Nephron progenitor cell (in vitro differentiated cells): ENCODE results near the gene PPIF.

ENCODE experiments used
- DNase-seq: peaks from one replicate; pipeline ENCODE4 v3.0.0; 2021
- H3K27ac Mint-ChIP-seq: 2 replicates; pipeline ENCODE4 v1.8.0; 2021; ENCODE audit warnings: mild to moderate bottlenecking, moderate library complexity, mixed read lengths
- H3K27me3 Mint-ChIP-seq: 2 replicates; pipeline ENCODE4 v1.8.0; 2021; ENCODE audit warnings: mild to moderate bottlenecking, low read depth, mixed read lengths; ENCODE audit not compliant: poor library complexity
- H3K36me3 Mint-ChIP-seq: 2 replicates; pipeline ENCODE4 v1.8.0; 2021; ENCODE audit warnings: low read depth, mixed read lengths
- H3K4me1 Mint-ChIP-seq: 2 replicates; pipeline ENCODE4 v1.8.0; 2021; ENCODE audit warnings: mixed read lengths
- H3K4me3 Mint-ChIP-seq: 2 replicates; pipeline ENCODE4 v1.8.0; 2021; ENCODE audit warnings: mild to moderate bottlenecking, moderate library complexity, mixed read lengths
- H3K9me3 Mint-ChIP-seq: 2 replicates; pipeline ENCODE4 v1.8.0; 2021; ENCODE audit warnings: mild to moderate bottlenecking, moderate library complexity, mixed read lengths
- TF ChIP-seq, protein P1 (sequence below): fragments of 200-600 bp; sonication (generic); IDR thresholded peaks from 2 replicates; pipeline ENCODE4 v1.5.0; 2021; ENCODE audit warnings: antibody characterized with exemption

The PPIF gene

DNA sequence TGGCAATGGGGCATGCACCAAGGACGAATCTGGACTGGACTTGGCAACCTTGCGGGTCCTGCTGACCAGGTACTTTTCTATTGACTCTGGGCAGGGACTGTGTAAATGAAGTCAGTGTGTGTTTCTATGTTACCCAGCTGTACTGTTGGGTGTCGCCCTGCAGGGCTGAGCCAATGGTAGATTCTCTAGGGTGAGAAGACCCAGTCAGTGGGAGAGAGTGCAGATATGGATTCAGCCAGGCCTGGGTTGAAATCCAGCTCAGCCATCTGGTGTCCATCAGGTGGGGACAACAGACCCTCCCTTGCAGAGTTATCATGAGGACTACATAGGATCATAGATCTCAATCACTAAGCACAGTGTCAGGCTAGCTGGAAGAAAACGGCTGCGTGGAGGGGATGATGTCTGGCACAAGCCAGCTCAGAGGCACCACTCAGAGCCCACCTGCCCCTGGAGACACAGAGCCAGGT, 4.9 kb upstream of the PPIF start:
- Mint-ChIP-seq H3K36me3 (no peaks in the 10 kb centered on the region), H3K4me1 (peaks cover 9% of the 10 kb centered on the region), H3K4me3 (no peak overlapping the region), H3K9me3 (peaks cover 7% of the 10 kb centered on the region), H3K27me3 (peaks cover 9% of the 10 kb centered on the region), H3K27ac (no peak overlapping the region)
- TF ChIP-seq, protein P1, sequence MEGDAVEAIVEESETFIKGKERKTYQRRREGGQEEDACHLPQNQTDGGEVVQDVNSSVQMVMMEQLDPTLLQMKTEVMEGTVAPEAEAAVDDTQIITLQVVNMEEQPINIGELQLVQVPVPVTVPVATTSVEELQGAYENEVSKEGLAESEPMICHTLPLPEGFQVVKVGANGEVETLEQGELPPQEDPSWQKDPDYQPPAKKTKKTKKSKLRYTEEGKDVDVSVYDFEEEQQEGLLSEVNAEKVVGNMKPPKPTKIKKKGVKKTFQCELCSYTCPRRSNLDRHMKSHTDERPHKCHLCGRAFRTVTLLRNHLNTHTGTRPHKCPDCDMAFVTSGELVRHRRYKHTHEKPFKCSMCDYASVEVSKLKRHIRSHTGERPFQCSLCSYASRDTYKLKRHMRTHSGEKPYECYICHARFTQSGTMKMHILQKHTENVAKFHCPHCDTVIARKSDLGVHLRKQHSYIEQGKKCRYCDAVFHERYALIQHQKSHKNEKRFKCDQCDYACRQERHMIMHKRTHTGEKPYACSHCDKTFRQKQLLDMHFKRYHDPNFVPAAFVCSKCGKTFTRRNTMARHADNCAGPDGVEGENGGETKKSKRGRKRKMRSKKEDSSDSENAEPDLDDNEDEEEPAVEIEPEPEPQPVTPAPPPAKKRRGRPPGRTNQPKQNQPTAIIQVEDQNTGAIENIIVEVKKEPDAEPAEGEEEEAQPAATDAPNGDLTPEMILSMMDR = no peak
- no peak for DNase-seq

GRCh38 chr10:79342811-79343561, 4.3 kb upstream of the PPIF start:
- no peak overlapping the region for H3K27ac Mint-ChIP-seq
- no peaks in the 10 kb centered on the region for H3K36me3 Mint-ChIP-seq
- H3K4me1 Mint-ChIP-seq = peaks cover 9% of the 10 kb centered on the region
- TF ChIP-seq, protein P1 = no peak
- peaks cover 9% of the 10 kb centered on the region for H3K27me3 Mint-ChIP-seq
- DNase-seq = no peak
- H3K9me3 Mint-ChIP-seq = peaks cover 4% of the 10 kb centered on the region
- H3K4me3 Mint-ChIP-seq = no peak overlapping the region

DNA sequence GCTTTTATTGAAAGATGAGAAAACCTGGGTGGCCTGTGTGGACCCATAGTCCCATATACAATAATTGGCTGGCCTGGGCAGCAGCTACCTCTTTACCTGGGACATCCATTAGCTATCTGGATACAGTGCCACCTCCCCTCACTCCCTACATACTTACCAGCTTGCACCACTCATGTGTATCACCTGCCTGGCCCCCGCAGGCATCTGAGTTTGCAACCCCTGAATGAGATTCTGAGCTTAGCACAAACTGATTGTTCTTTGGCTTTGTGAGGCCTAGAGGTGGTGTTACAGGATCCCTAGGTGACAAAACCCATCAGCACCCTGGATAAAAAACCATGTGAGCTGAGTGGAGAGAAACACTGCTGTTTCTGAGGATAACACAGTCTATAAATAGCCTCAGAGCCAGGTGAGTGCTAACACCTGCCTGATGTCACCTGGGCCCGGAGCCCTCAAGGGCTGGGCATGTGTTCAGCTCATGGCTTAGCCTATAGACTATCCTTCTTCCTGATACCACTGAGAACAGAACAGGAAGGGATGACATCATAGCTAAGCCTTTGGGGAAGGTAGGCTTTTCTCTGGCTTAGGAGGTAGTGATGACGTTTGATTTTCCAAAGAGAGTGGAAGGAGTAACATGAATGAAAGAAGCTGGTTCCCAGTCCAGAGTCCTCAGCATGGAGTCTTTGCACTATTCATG, 2.6 kb upstream of the PPIF start:
- peaks cover 2% of the 10 kb centered on the region for H3K36me3 Mint-ChIP-seq
- TF ChIP-seq, protein P1 = no peak
- H3K27ac Mint-ChIP-seq = no peak overlapping the region
- no peak overlapping the region for H3K4me3 Mint-ChIP-seq
- no peak for DNase-seq
- no peaks in the 10 kb centered on the region for H3K9me3 Mint-ChIP-seq
- peaks cover 9% of the 10 kb centered on the region for H3K27me3 Mint-ChIP-seq
- peaks cover 26% of the 10 kb centered on the region for H3K4me1 Mint-ChIP-seq

DNA sequence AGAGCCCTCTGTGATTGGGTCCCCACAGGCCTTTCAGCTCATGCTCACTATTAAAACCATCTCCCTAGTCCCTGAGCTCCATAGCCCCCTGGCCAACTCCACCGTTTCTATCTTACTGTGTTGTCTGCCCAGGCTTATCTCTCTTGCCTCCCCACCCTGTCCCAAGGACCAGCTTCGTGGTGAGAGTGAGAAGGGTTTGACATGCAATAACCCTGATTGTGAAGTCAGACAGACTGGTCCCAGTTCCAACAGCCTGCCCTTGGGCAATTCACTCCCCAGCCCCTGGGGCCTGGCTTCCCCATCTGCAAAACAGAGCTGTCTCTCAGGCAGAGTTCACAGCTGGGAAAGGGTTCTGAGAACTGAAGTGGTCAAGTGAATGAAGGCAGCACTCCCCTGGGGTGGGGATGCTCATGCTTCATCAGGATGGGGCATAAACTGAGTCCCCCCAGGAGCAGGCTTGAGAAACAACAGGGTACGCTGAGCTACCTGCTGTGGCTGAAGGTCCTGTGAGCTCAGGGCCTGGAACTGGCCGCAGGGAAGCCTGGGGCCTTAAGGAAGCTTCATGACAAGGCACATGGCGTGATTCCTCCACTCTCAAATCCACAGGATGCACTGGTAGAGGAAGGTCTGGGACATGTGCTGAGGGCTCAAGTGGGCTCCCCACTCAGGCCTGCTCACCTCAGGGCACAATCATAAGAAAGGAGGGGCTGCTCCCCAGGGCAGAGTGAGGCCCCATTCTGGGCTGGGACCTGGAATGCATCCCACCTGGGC, 1.8 kb upstream of the PPIF start:
- no peaks in the 10 kb centered on the region for H3K9me3 Mint-ChIP-seq
- peaks cover 9% of the 10 kb centered on the region for H3K27me3 Mint-ChIP-seq
- no peak overlapping the region for H3K27ac Mint-ChIP-seq
- H3K4me3 Mint-ChIP-seq = no peak overlapping the region
- no peak for DNase-seq
- peaks cover 10% of the 10 kb centered on the region for H3K36me3 Mint-ChIP-seq
- TF ChIP-seq, protein P1 = no peak
- H3K4me1 Mint-ChIP-seq = peaks cover 33% of the 10 kb centered on the region

DNA sequence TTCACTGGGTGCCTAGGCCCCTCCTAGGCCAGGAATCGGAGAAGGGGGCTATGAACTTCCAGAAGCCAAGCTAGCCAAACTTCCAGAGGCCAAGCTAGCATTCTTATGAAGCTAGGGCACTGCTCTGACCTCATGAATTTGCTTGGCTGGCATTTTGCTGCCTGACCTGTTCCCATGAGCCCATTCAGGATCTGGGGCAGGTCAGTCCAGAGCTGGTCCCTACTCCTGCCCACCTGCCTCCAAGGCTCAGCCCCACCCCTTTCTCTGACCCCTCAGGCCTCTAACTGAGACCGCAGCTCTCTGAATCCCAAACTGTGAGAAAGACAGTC, 1.3 kb upstream of the PPIF start:
- Mint-ChIP-seq H3K9me3 (no peaks in the 10 kb centered on the region), H3K27me3 (peaks cover 9% of the 10 kb centered on the region), H3K4me3 (no peak overlapping the region)

More for the DNA sequence above, 1.3 kb upstream of the PPIF start:
- TF ChIP-seq, protein P1 = no peak
- H3K27ac Mint-ChIP-seq = no peak overlapping the region
- DNase-seq = no peak
- H3K4me1 Mint-ChIP-seq = peaks cover 33% of the 10 kb centered on the region
- H3K36me3 Mint-ChIP-seq = peaks cover 10% of the 10 kb centered on the region
